Measurements from ENCODE around the gene TRIM48.
"Not testable (repeated sequence)": the region's sequence is repeated elsewhere in the genome, so short reads cannot be mapped to it uniquely, and the experiment has no call there.

Gene TRIM48, protein sequence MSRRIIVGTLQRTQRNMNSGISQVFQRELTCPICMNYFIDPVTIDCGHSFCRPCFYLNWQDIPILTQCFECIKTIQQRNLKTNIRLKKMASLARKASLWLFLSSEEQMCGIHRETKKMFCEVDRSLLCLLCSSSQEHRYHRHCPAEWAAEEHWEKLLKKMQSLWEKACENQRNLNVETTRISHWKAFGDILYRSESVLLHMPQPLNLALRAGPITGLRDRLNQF

DNA sequence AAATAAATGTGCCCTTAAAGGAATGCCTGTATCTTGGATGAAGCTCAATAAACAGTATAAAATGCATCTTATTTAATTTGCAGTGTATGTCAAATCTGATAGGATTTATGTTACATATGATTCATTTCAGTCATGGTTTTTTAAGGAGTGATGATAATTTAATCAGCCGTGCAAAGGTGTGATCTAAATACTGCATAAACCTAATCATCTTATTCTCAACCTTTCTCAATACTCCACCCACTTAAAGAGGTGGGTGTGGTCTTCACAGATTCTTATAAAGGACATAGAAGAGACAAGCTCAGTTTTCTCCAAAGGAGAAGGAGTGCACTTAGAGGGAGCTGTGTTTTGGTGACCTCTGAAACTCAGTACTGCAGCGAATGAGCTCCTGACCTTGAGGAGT, at the start of gene TRIM48:
Gene TRIM48, plus strand, starts transcription at position 301 of the 400 bp plus-strand sequence. CDS start 113 bp downstream, outside the sequence.
- not testable (repeated sequence) for DNase-seq

- not testable (repeated sequence) for DNase-seq
These were observed 23.6 kb upstream of the TRIM48 start for GRCh38 chr11:55238316-55238715.

GRCh38 chr11:55263081-55263480, 1.1 kb downstream of the TRIM48 start:
- no peak for DNase-seq

Data from activated CD8-positive, alpha-beta memory T cell treated with anti-CD3 and anti-CD28 coated beads, Interleukin-2, amount 50 U/mL, for 4 hours (primary cell).